ENCODE results near the gene FGGY.

Gene FGGY

DNA sequence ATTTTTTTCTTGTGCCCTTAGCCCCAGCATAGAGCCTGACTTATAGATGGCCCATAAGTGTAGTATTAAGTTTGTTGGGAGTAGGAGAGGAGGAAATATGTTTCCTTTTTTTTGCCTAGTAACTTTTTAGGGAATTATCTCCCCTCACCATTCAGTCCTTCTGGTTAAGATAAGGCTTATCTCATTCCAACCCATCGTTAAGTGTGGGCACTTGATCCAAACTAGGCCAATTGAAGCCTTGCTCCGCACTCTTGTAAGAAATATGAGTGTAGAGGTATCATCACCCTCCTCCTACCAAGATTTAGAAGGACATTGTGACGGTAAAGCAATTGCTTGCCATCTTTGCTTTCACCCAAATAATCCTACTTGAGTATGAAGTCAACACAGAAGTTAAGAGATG lies 8.8 kb upstream of the FGGY start:
- no peak overlapping the region for H3K4me3 ChIP-seq (ENCODE audit: control insufficient read depth in 1 of 7, extremely low read depth in 1 of 7, insufficient read depth in 4 of 7, low read depth in 2 of 7, low read length in 6 of 7)
- H3K27ac ChIP-seq (ENCODE audit: insufficient read depth in 1 of 2, low read depth in 1 of 2, low read length in 2 of 2, poor library complexity in 1 of 2, severe bottlenecking in 2 of 2): no peak overlapping the region
- DNase-seq: no peak
- no peaks in the 10 kb centered on the region for H3K27me3 ChIP-seq (replicated peaks in 2 of 5; ENCODE audit: control insufficient read depth in 4 of 5, insufficient read depth in 5 of 5, low read length in 4 of 5)
- ChIA-PET CTCF (no interaction called here), POLR2A (no interaction called here)
- H3K36me3 ChIP-seq (ENCODE audit: control insufficient read depth in 4 of 4, insufficient read depth in 4 of 4, low read length in 3 of 4): no peaks in the 10 kb centered on the region
- H3K4me1 ChIP-seq (ENCODE audit: control extremely low read depth in 1 of 4, control insufficient read depth in 4 of 4, insufficient read depth in 4 of 4, low read length in 3 of 4): peaks cover 10 to 18% (median 12%) of the 10 kb centered on the region in 4 experiments
- no peaks in the 10 kb centered on the region for H3K9me3 ChIP-seq (ENCODE audit: control extremely low read depth in 1 of 5, control insufficient read depth in 4 of 5, insufficient read depth in 2 of 5, low read depth in 1 of 5, low read length in 4 of 5)
- WGBS (ENCODE audit: insufficient coverage): 100% methylated on average over 1 of the region's 3 CpGs

DNA sequence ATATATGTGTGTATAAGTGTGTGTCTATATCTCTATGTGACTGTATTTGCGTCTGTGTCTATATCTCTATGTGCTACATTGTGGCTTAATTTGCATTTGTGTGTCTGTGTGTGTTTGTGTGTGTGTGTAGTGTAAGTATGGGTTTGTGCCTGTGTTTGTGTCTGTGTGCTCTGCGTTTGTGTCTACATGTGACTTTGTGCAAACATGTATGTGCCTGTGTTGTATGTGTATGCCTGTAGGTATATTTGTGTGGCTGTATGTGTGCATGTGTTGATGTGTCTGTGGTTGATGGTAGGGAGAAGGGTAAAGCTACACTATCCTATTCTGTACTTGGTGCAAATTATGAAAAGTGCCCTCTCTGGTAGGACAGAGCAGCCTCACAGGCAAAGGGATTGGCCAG lies 7.3 kb upstream of the FGGY start:
- CTCF ChIA-PET: no interaction called here
- Histone ChIP-seq H3K4me1 (ENCODE audit: control extremely low read depth in 1 of 4, control insufficient read depth in 4 of 4, insufficient read depth in 4 of 4, low read length in 3 of 4) (peaks cover 14 to 28% (median 19%) of the 10 kb centered on the region in 4 experiments), H3K4me3 (ENCODE audit: control insufficient read depth in 1 of 7, extremely low read depth in 1 of 7, insufficient read depth in 4 of 7, low read depth in 2 of 7, low read length in 6 of 7) (no peak overlapping the region), H3K27ac (ENCODE audit: insufficient read depth in 1 of 2, low read depth in 1 of 2, low read length in 2 of 2, poor library complexity in 1 of 2, severe bottlenecking in 2 of 2) (no peak overlapping the region), H3K27me3 (replicated peaks in 2 of 5; ENCODE audit: control insufficient read depth in 4 of 5, insufficient read depth in 5 of 5, low read length in 4 of 5) (no peaks in the 10 kb centered on the region), H3K36me3 (ENCODE audit: control insufficient read depth in 4 of 4, insufficient read depth in 4 of 4, low read length in 3 of 4) (no peaks in the 10 kb centered on the region), H3K9me3 (ENCODE audit: control extremely low read depth in 1 of 5, control insufficient read depth in 4 of 5, insufficient read depth in 2 of 5, low read depth in 1 of 5, low read length in 4 of 5) (no peaks in the 10 kb centered on the region)
- POLR2A ChIA-PET: no interaction called here
- no peak for DNase-seq
- WGBS (ENCODE audit: insufficient coverage): 100% methylated on average over 2 of the region's 2 CpGs

DNA sequence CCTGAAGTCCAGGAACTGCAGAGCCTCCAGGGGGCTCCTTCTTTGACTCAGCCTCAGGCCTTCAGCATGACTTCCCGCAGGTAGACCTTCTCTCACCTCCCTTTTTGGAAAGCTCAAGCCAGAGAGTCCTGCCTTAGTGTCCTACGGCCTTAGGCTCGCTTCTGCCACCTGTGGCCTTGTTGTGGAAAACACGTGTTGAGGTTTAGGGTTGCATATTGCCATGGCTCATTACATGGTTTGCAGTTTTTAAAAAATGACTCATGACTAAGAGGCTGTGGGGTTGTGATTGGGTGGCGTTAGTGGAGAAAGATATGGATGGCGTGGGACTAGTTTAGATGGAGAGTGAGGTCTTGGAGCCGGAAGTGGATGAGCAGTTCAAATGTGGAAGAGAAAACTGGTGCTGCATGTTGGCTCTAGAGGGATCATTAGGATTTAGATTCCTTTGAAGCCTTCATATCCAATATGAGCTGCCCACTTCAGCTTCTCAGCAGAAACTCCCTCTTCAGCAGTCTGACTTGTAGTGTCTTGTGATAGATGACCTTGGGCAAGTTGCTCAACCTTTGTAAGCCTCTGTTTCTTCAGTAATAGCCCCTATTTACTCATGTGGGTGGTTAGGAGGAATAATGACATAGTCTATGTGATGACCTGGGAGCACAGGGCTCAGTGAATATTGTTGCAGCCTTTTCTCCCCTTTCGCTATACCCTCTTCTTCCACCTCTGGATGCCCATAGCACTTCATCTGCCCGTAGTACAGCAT lies 6.5 kb upstream of the FGGY start:
- CTCF ChIA-PET: interaction anchor here (1.2 to 1.5 kb wide), 2 partner anchors 10 to 42 kb away, joined by 4 to 5 read pairs; no protein-coding TSS in a partner anchor
- no peak overlapping the region for H3K27ac ChIP-seq (ENCODE audit: insufficient read depth in 1 of 2, low read depth in 1 of 2, low read length in 2 of 2, poor library complexity in 1 of 2, severe bottlenecking in 2 of 2)
- H3K4me3 ChIP-seq (ENCODE audit: control insufficient read depth in 1 of 7, extremely low read depth in 1 of 7, insufficient read depth in 4 of 7, low read depth in 2 of 7, low read length in 6 of 7): no peak overlapping the region
- H3K36me3 ChIP-seq (ENCODE audit: control insufficient read depth in 4 of 4, insufficient read depth in 4 of 4, low read length in 3 of 4): no peaks in the 10 kb centered on the region
- WGBS (ENCODE audit: insufficient coverage): 78% methylated on average over 3 of the region's 9 CpGs
- H3K27me3 ChIP-seq (replicated peaks in 2 of 5; ENCODE audit: control insufficient read depth in 4 of 5, insufficient read depth in 5 of 5, low read length in 4 of 5): no peaks in the 10 kb centered on the region
- POLR2A ChIA-PET: no interaction called here
- no peaks in the 10 kb centered on the region for H3K9me3 ChIP-seq (ENCODE audit: control extremely low read depth in 1 of 5, control insufficient read depth in 4 of 5, insufficient read depth in 2 of 5, low read depth in 1 of 5, low read length in 4 of 5)
- peak; percentile 63 to 74 (median 71) for DNase-seq
- H3K4me1 ChIP-seq (ENCODE audit: control extremely low read depth in 1 of 4, control insufficient read depth in 4 of 4, insufficient read depth in 4 of 4, low read length in 3 of 4): peaks cover 14 to 28% (median 19%) of the 10 kb centered on the region in 4 experiments

DNA sequence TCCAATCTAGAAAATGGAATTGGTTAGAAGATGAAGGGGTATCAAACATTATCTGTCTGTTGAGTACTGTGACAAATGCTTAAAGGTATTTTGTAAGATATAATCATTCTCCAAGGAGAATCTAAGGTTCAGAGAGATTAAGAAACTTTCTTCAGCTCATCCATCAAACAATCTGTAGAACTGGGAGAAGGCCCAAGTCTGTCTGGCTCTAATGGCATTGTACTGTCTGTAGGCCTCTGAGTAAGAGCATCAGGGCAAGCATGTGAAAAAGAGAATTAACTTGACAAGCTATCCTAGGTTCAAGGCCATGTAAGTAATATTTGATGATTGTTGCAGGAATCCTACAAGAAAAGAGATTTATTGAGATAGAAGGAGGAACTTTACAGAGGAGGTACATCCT lies 5.3 kb upstream of the FGGY start:
- CTCF ChIA-PET: interaction anchor here (0.6 to 1.5 kb wide), 3 partner anchors 12 to 223 kb away, joined by 3 to 5 read pairs (median 4); no protein-coding TSS in a partner anchor
- DNase-seq: no peak
- POLR2A ChIA-PET: no interaction called here
- Histone ChIP-seq H3K36me3 (ENCODE audit: control insufficient read depth in 4 of 4, insufficient read depth in 4 of 4, low read length in 3 of 4) (no peaks in the 10 kb centered on the region), H3K4me3 (ENCODE audit: control insufficient read depth in 1 of 7, extremely low read depth in 1 of 7, insufficient read depth in 4 of 7, low read depth in 2 of 7, low read length in 6 of 7) (no peak overlapping the region), H3K9me3 (ENCODE audit: control extremely low read depth in 1 of 5, control insufficient read depth in 4 of 5, insufficient read depth in 2 of 5, low read depth in 1 of 5, low read length in 4 of 5) (no peaks in the 10 kb centered on the region), H3K27ac (ENCODE audit: insufficient read depth in 1 of 2, low read depth in 1 of 2, low read length in 2 of 2, poor library complexity in 1 of 2, severe bottlenecking in 2 of 2) (no peak overlapping the region), H3K27me3 (replicated peaks in 2 of 5; ENCODE audit: control insufficient read depth in 4 of 5, insufficient read depth in 5 of 5, low read length in 4 of 5) (no peaks in the 10 kb centered on the region), H3K4me1 (ENCODE audit: control extremely low read depth in 1 of 4, control insufficient read depth in 4 of 4, insufficient read depth in 4 of 4, low read length in 3 of 4) (peaks cover 18 to 37% (median 23%) of the 10 kb centered on the region in 4 experiments)

- Histone ChIP-seq H3K4me3 (ENCODE audit: control insufficient read depth in 1 of 7, extremely low read depth in 1 of 7, insufficient read depth in 4 of 7, low read depth in 2 of 7, low read length in 6 of 7) (peak overlapping the region in 1 of 7 experiments; percentile 22), H3K27ac (ENCODE audit: insufficient read depth in 1 of 2, low read depth in 1 of 2, low read length in 2 of 2, poor library complexity in 1 of 2, severe bottlenecking in 2 of 2) (peak overlapping the region in 1 of 2 experiments; percentile 55), H3K9me3 (ENCODE audit: control extremely low read depth in 1 of 5, control insufficient read depth in 4 of 5, insufficient read depth in 2 of 5, low read depth in 1 of 5, low read length in 4 of 5) (no peaks in the 10 kb centered on the region), H3K27me3 (replicated peaks in 2 of 5; ENCODE audit: control insufficient read depth in 4 of 5, insufficient read depth in 5 of 5, low read length in 4 of 5) (no peaks in the 10 kb centered on the region), H3K4me1 (ENCODE audit: control extremely low read depth in 1 of 4, control insufficient read depth in 4 of 4, insufficient read depth in 4 of 4, low read length in 3 of 4) (peaks cover 21 to 43% (median 26%) of the 10 kb centered on the region in 4 experiments), H3K36me3 (ENCODE audit: control insufficient read depth in 4 of 4, insufficient read depth in 4 of 4, low read length in 3 of 4) (no peaks in the 10 kb centered on the region)
- CTCF ChIA-PET: interaction anchor here (1.0 to 1.3 kb wide), 2 partner anchors 10 to 17 kb away, joined by 4 read pairs; no protein-coding TSS in a partner anchor
- WGBS (ENCODE audit: insufficient coverage): 0% methylated on average over 2 of the region's 2 CpGs
- POLR2A ChIA-PET: no interaction called here
- DNase-seq: peak; percentile 82 to 94 (median 92)
Observed at GRCh38 chr1:59292562-59292961, 4.3 kb upstream of the FGGY start.

GRCh38 chr1:59293206-59293605 lies 3.7 kb upstream of the FGGY start:
- peaks cover 21 to 43% (median 30%) of the 10 kb centered on the region in 4 experiments for H3K4me1 ChIP-seq (ENCODE audit: control extremely low read depth in 1 of 4, control insufficient read depth in 4 of 4, insufficient read depth in 4 of 4, low read length in 3 of 4)
- ChIA-PET POLR2A (no interaction called here), CTCF (interaction anchor here (1.0 to 1.3 kb wide), 2 partner anchors 9 to 16 kb away, joined by 4 read pairs; no protein-coding TSS in a partner anchor)
- no peaks in the 10 kb centered on the region for H3K27me3 ChIP-seq (replicated peaks in 2 of 5; ENCODE audit: control insufficient read depth in 4 of 5, insufficient read depth in 5 of 5, low read length in 4 of 5)
- peak overlapping the region in 1 of 2 experiments; percentile 55 for H3K27ac ChIP-seq (ENCODE audit: insufficient read depth in 1 of 2, low read depth in 1 of 2, low read length in 2 of 2, poor library complexity in 1 of 2, severe bottlenecking in 2 of 2)
- no peak for DNase-seq
- H3K9me3 ChIP-seq (ENCODE audit: control extremely low read depth in 1 of 5, control insufficient read depth in 4 of 5, insufficient read depth in 2 of 5, low read depth in 1 of 5, low read length in 4 of 5): no peaks in the 10 kb centered on the region
- H3K4me3 ChIP-seq (ENCODE audit: control insufficient read depth in 1 of 7, extremely low read depth in 1 of 7, insufficient read depth in 4 of 7, low read depth in 2 of 7, low read length in 6 of 7): no peak overlapping the region
- WGBS (ENCODE audit: insufficient coverage): no CpG with 5 or more reads among the region's 2 CpGs
- no peaks in the 10 kb centered on the region for H3K36me3 ChIP-seq (ENCODE audit: control insufficient read depth in 4 of 4, insufficient read depth in 4 of 4, low read length in 3 of 4)

- WGBS (ENCODE audit: insufficient coverage): 97% methylated on average over 8 of the region's 12 CpGs
- no peak overlapping the region for H3K27ac ChIP-seq (ENCODE audit: insufficient read depth in 1 of 2, low read depth in 1 of 2, low read length in 2 of 2, poor library complexity in 1 of 2, severe bottlenecking in 2 of 2)
- H3K27me3 ChIP-seq (replicated peaks in 2 of 5; ENCODE audit: control insufficient read depth in 4 of 5, insufficient read depth in 5 of 5, low read length in 4 of 5): no peaks in the 10 kb centered on the region
- no peak for DNase-seq
- no peak overlapping the region for H3K4me3 ChIP-seq (ENCODE audit: control insufficient read depth in 1 of 7, extremely low read depth in 1 of 7, insufficient read depth in 4 of 7, low read depth in 2 of 7, low read length in 6 of 7)
- POLR2A ChIA-PET: no interaction called here
- H3K36me3 ChIP-seq (ENCODE audit: control insufficient read depth in 4 of 4, insufficient read depth in 4 of 4, low read length in 3 of 4): no peaks in the 10 kb centered on the region
- H3K9me3 ChIP-seq (ENCODE audit: control extremely low read depth in 1 of 5, control insufficient read depth in 4 of 5, insufficient read depth in 2 of 5, low read depth in 1 of 5, low read length in 4 of 5): no peaks in the 10 kb centered on the region
- peaks cover 21 to 43% (median 30%) of the 10 kb centered on the region in 4 experiments for H3K4me1 ChIP-seq (ENCODE audit: control extremely low read depth in 1 of 4, control insufficient read depth in 4 of 4, insufficient read depth in 4 of 4, low read length in 3 of 4)
- CTCF ChIA-PET: no interaction called here
Observed at GRCh38 chr1:59293849-59294248, 3.0 kb upstream of the FGGY start.
